Activated CD8-positive, alpha-beta T cell treated with anti-CD3 and anti-CD28 coated beads, Interleukin-2, amount 10 ng/mL, durations not matched to agents 7 days and 5 days (primary cell): Measurements from ENCODE around the gene BCL2L2. TPM values are rescaled to one million over a fixed set of nuclear protein-coding genes. Genes with fewer than 3 reads are reported as not detected.
"Not testable (repeated sequence)": the region's sequence is repeated elsewhere in the genome, so short reads cannot be mapped to it uniquely, and the experiment has no call there.

ENCODE experiments used
- ATAC-seq: fragments of 150-1000 bp; cut with Tn5 transposase; one replicate; pipeline ENCODE4 v1.10.0; 2021; ENCODE audit warnings: moderate library complexity
- CTCF ChIA-PET: fragments of 350-600 bp; sonication (Branson Sonifier 250); formaldehyde crosslinking; loops from one replicate; lab custom pipeline; 2021; ENCODE audit warnings: antibody characterized with exemption; lab: Charles Lee
- POLR2A ChIA-PET: fragments of 350-600 bp; sonication (Branson Sonifier 250); formaldehyde crosslinking; loops from one replicate; lab custom pipeline; 2021; ENCODE audit warnings: antibody characterized with exemption; lab: Charles Lee
- DNase-seq: peaks from one replicate; pipeline ENCODE4 v3.0.0-alpha.2; 2020
- H3K27ac Mint-ChIP-seq: one replicate; pipeline ENCODE4 v1.8.0; 2021; ENCODE audit warnings: mild to moderate bottlenecking, mixed read lengths
- H3K27me3 Mint-ChIP-seq: one replicate; pipeline ENCODE4 v1.8.0; 2021; ENCODE audit warnings: low read depth, mixed read lengths
- H3K36me3 Mint-ChIP-seq: one replicate; pipeline ENCODE4 v1.8.0; 2021; ENCODE audit warnings: low read depth, mixed read lengths
- H3K4me1 Mint-ChIP-seq: one replicate; pipeline ENCODE4 v1.8.0; 2021; ENCODE audit warnings: low read depth, mixed read lengths
- H3K4me3 Mint-ChIP-seq: one replicate; pipeline ENCODE4 v1.8.0; 2021; ENCODE audit warnings: mild to moderate bottlenecking, mixed read lengths
- H3K9me3 Mint-ChIP-seq: one replicate; pipeline ENCODE4 v1.8.0; 2022; ENCODE audit warnings: mixed read lengths; ENCODE audit not compliant: insufficient read depth
- total RNA-seq, 2 experiments: library from RNA; stranded (reverse); gene quantifications; one replicate each; pipeline ENCODE4 v1.2.3, GENCODE V29; 2021

Gene BCL2L2
- total RNA-seq, result 1 to 10 TPM; 2.2 to 2.9 TPM

- Mint-ChIP-seq H3K36me3 (peaks cover 2% of the 10 kb centered on the region), H3K4me3 (peak within 1 kb of the TSS; percentile 63), H3K9me3 (no peaks in the 10 kb centered on the region), H3K27me3 (peaks cover 25% of the 10 kb centered on the region), H3K4me1 (peaks cover 28% of the 10 kb centered on the region), H3K27ac (peak within 1 kb of the TSS; percentile 25)
- no peak for ATAC-seq
- ChIA-PET CTCF (interaction anchor here (0.6 to 1.6 kb wide), 5 partner anchors 14 to 230 kb away, joined by 3 to 5 read pairs (median 3); partner anchors contain the start of gene PABPN1), POLR2A (interaction anchor here (1.1 to 1.5 kb wide), 2 partner anchors 14 to 15 kb away, joined by 4 to 5 read pairs; partner anchors contain the start of gene PABPN1)
- DNase-seq, result peak; percentile 58
These were observed at the start of gene BCL2L2 for GRCh38 chr14:23306412-23307145. TSS of gene BCL2L2 (plus strand) at chr14:23306833. CDS start at chr14:23307768, 935 bp downstream.

- H3K27ac Mint-ChIP-seq, result no peak overlapping the region
- no peaks in the 10 kb centered on the region for H3K36me3 Mint-ChIP-seq
- no peak for ATAC-seq
- CTCF ChIA-PET, result interaction anchor here (1.6 kb wide), 1 partner anchor 137 kb away, joined by 7 read pairs; no protein-coding TSS in a partner anchor
- POLR2A ChIA-PET, result interaction anchor here (1.5 kb wide), 1 partner anchor 74 kb away, joined by 3 read pairs; no protein-coding TSS in a partner anchor
- H3K9me3 Mint-ChIP-seq, result no peaks in the 10 kb centered on the region
- no peak for DNase-seq
- no peaks in the 10 kb centered on the region for H3K4me1 Mint-ChIP-seq
- no peak overlapping the region for H3K4me3 Mint-ChIP-seq
- peaks cover 38% of the 10 kb centered on the region for H3K27me3 Mint-ChIP-seq
These were observed 48.4 kb upstream of the BCL2L2 start for GRCh38 chr14:23258256-23258655.

- POLR2A ChIA-PET, result no interaction called here
These were observed 47.2 kb upstream of the BCL2L2 start for GRCh38 chr14:23259426-23259825.

GRCh38 chr14:23260849-23261248 is 45.8 kb upstream of the BCL2L2 start:
- H3K27ac Mint-ChIP-seq, POLR2A ChIA-PET, DNase-seq, H3K36me3 Mint-ChIP-seq, H3K9me3 Mint-ChIP-seq, H3K4me3 Mint-ChIP-seq, ATAC-seq, H3K4me1 Mint-ChIP-seq: not testable (repeated sequence)
- H3K27me3 Mint-ChIP-seq, result peaks cover 37% of the 10 kb centered on the region
- CTCF ChIA-PET, result interaction anchor here (0.9 to 2.3 kb wide), 5 partner anchors 19 to 165 kb away, joined by 3 to 9 read pairs (median 3); partner anchors contain the start of gene C14orf119

More at GRCh38 chr14:23259426-23259825, 47.2 kb upstream of the BCL2L2 start:
- Mint-ChIP-seq H3K4me3 (no peak overlapping the region), H3K36me3 (no peaks in the 10 kb centered on the region), H3K27me3 (peaks cover 40% of the 10 kb centered on the region), H3K27ac (no peak overlapping the region), H3K9me3 (no peaks in the 10 kb centered on the region), H3K4me1 (no peaks in the 10 kb centered on the region)
- DNase-seq, result no peak
- CTCF ChIA-PET, result interaction anchor here (1.1 to 2.3 kb wide), 2 partner anchors 33 to 121 kb away, joined by 3 to 9 read pairs; no protein-coding TSS in a partner anchor
- ATAC-seq, result no peak

GRCh38 chr14:23269193-23269592 is 37.4 kb upstream of the BCL2L2 start:
- Mint-ChIP-seq H3K9me3 (no peaks in the 10 kb centered on the region), H3K36me3 (no peaks in the 10 kb centered on the region), H3K4me3 (no peak overlapping the region), H3K4me1 (no peaks in the 10 kb centered on the region), H3K27ac (no peak overlapping the region), H3K27me3 (peaks cover 10% of the 10 kb centered on the region)
- POLR2A ChIA-PET, result no interaction called here
- no peak for DNase-seq
- no peak for ATAC-seq
- CTCF ChIA-PET, result interaction anchor here (1.0 to 2.9 kb wide), 4 partner anchors 26 to 111 kb away, joined by 4 to 7 read pairs (median 5); no protein-coding TSS in a partner anchor

- ChIA-PET POLR2A (no interaction called here), CTCF (no interaction called here)
- Mint-ChIP-seq H3K9me3 (no peaks in the 10 kb centered on the region), H3K4me3 (no peak overlapping the region), H3K27me3 (no peaks in the 10 kb centered on the region), H3K27ac (no peak overlapping the region), H3K36me3 (peaks cover 2% of the 10 kb centered on the region), H3K4me1 (no peaks in the 10 kb centered on the region)
- no peak for ATAC-seq
- no peak for DNase-seq
These were observed 31.2 kb upstream of the BCL2L2 start for GRCh38 chr14:23275412-23275811.

GRCh38 chr14:23277189-23277588 is 29.4 kb upstream of the BCL2L2 start:
- Mint-ChIP-seq H3K36me3 (peaks cover 4% of the 10 kb centered on the region), H3K4me3 (no peak overlapping the region), H3K27me3 (no peaks in the 10 kb centered on the region), H3K4me1 (no peaks in the 10 kb centered on the region), H3K9me3 (no peaks in the 10 kb centered on the region), H3K27ac (no peak overlapping the region)
- ATAC-seq (no peak), DNase-seq (no peak)
- CTCF ChIA-PET, result interaction anchor here (1.2 to 2.6 kb wide), 5 partner anchors 9 to 201 kb away, joined by 3 to 9 read pairs (median 4); partner anchors contain the start of genes HOMEZ and SLC22A17
- POLR2A ChIA-PET, result no interaction called here

GRCh38 chr14:23277928-23278327 is 28.7 kb upstream of the BCL2L2 start:
- CTCF ChIA-PET, result interaction anchor here (1.2 to 2.6 kb wide), 4 partner anchors 9 to 201 kb away, joined by 3 to 9 read pairs (median 4); partner anchors contain the start of genes HOMEZ and SLC22A17

GRCh38 chr14:23281247-23281646 is 25.4 kb upstream of the BCL2L2 start:
- H3K27me3 Mint-ChIP-seq, result no peaks in the 10 kb centered on the region
- H3K27ac Mint-ChIP-seq, result no peak overlapping the region
- H3K4me1 Mint-ChIP-seq, result peaks cover 10% of the 10 kb centered on the region
- H3K36me3 Mint-ChIP-seq, result peaks cover 8% of the 10 kb centered on the region
- no peak for ATAC-seq
- H3K9me3 Mint-ChIP-seq, result no peaks in the 10 kb centered on the region
- CTCF ChIA-PET, result interaction anchor here (1.3 to 2.0 kb wide), 2 partner anchors 14 to 16 kb away, joined by 5 to 7 read pairs; no protein-coding TSS in a partner anchor
- POLR2A ChIA-PET, result no interaction called here
- DNase-seq, result no peak
- H3K4me3 Mint-ChIP-seq, result no peak overlapping the region

More at GRCh38 chr14:23277928-23278327, 28.7 kb upstream of the BCL2L2 start:
- DNase-seq, POLR2A ChIA-PET, H3K36me3 Mint-ChIP-seq, ATAC-seq, H3K27ac Mint-ChIP-seq, H3K27me3 Mint-ChIP-seq, H3K4me1 Mint-ChIP-seq, H3K4me3 Mint-ChIP-seq, H3K9me3 Mint-ChIP-seq: not testable (repeated sequence)

GRCh38 chr14:23284654-23285529 is 21.7 kb upstream of the BCL2L2 start:
- DNase-seq (peak; percentile 31), ATAC-seq (no peak)
- Mint-ChIP-seq H3K27me3 (no peaks in the 10 kb centered on the region), H3K36me3 (peaks cover 6% of the 10 kb centered on the region), H3K4me3 (peak overlapping the region; percentile 96), H3K4me1 (peaks cover 18% of the 10 kb centered on the region), H3K9me3 (no peaks in the 10 kb centered on the region), H3K27ac (peak overlapping the region; percentile 84)
- ChIA-PET POLR2A (interaction anchor here (1.3 to 2.6 kb wide), 3 partner anchors 16 to 37 kb away, joined by 5 to 16 read pairs (median 6); partner anchors contain the start of gene PABPN1), CTCF (interaction anchor here (0.6 to 3.7 kb wide), 4 partner anchors 16 to 164 kb away, joined by 3 to 28 read pairs (median 14); no protein-coding TSS in a partner anchor)
